B cell (primary cell): ENCODE measurements around the gene KCNG3. TPM values are rescaled to one million over a fixed set of nuclear protein-coding genes. Genes with fewer than 3 reads are reported as not detected.

Experiments used
- ATAC-seq: fragments of 200-7000 bp; cut with Tn5 transposase; one replicate; pipeline ENCODE4 v1.10.0; 2021; ENCODE audit warnings: low read depth, mild to moderate bottlenecking, moderate number of reproducible peaks, moderate library complexity
- CTCF ChIA-PET: fragments of 350-600 bp; sonication (Branson Sonifier 250); formaldehyde crosslinking; loops from one replicate; lab custom pipeline; 2021; ENCODE audit warnings: antibody characterized with exemption, inconsistent platforms; lab: Charles Lee
- POLR2A ChIA-PET: fragments of 350-600 bp; sonication (Branson Sonifier 250); formaldehyde crosslinking; loops from one replicate; lab custom pipeline; 2021; ENCODE audit warnings: antibody characterized with exemption; lab: Charles Lee
- DNase-seq: peaks from one replicate; pipeline ENCODE4 v3.0.0; 2013
- H2AFZ ChIP-seq: 2 replicates; pipeline ENCODE4 v1.6.1; 2012; ENCODE audit warnings: mild to moderate bottlenecking, low read depth, low read length; ENCODE audit not compliant: insufficient read depth, poor library complexity, severe bottlenecking
- H3K27ac ChIP-seq, 2 donors: 1 replicate in 1 of 2; 2 replicates in 1 of 2; pipeline ENCODE4 v1.5.1; 2012 to 2013; ENCODE audit warnings: low read length in 2 of 2, mild to moderate bottlenecking in 2 of 2, moderate library complexity in 1 of 2
- H3K27me3 ChIP-seq, 4 experiments: fragments of 200-600 bp in 1 of 4; sonication (generic) in 1 of 4; replicated peaks in 1 of 4; 1 replicate in 2 of 4; 2 replicates in 2 of 4; pipeline versions ENCODE4 v1.6.1 to v1.7.0; 2013 to 2016; ENCODE audit warnings: low read length in 3 of 4, mild to moderate bottlenecking in 2 of 4, mixed read lengths in 1 of 4, moderate library complexity in 1 of 4; ENCODE audit not compliant: insufficient read depth in 4 of 4, control insufficient read depth in 3 of 4; ENCODE audit errors: control extremely low read depth in 1 of 4
- H3K36me3 ChIP-seq, 2 experiments: replicated peaks in 1 of 2; 1 replicate in 1 of 2; 2 replicates in 1 of 2; pipeline versions ENCODE4 v1.6.1 to v1.7.1; 2013; ENCODE audit warnings: low read length in 1 of 2; ENCODE audit not compliant: insufficient read depth in 2 of 2, control insufficient read depth in 1 of 2; ENCODE audit errors: control extremely low read depth in 1 of 2, extremely low read depth in 1 of 2
- H3K4me1 ChIP-seq, 2 donors: fragments of 200-600 bp in 1 of 2; sonication (generic) in 1 of 2; 1 replicate in 1 of 2; 2 replicates in 1 of 2; pipeline versions ENCODE4 v1.5.1 to v1.6.1; 2013 to 2017; ENCODE audit warnings: low read length in 2 of 2; ENCODE audit not compliant: control insufficient read depth in 2 of 2, insufficient read depth in 2 of 2
- H3K4me2 ChIP-seq: replicated peaks from 2 replicates; pipeline ENCODE3; 2012; ENCODE audit warnings: mild to moderate bottlenecking, low read depth, low read length; ENCODE audit not compliant: poor library complexity, severe bottlenecking
- H3K4me3 ChIP-seq, 5 experiments: fragments of 200-600 bp in 1 of 5; sonication (generic) in 1 of 5; 1 replicate in 3 of 5; 2 replicates in 2 of 5; pipeline versions ENCODE4 v1.5.1 to v1.7.0; 2011 to 2016; ENCODE audit warnings: low read length in 4 of 5, mild to moderate bottlenecking in 4 of 5, low read depth in 2 of 5, control low read depth in 1 of 5, moderate library complexity in 1 of 5; ENCODE audit not compliant: insufficient read depth in 1 of 5; ENCODE audit errors: control extremely low read depth in 1 of 5, extremely low read depth in 1 of 5
- H3K79me2 ChIP-seq: fragments of 200-600 bp; sonication (generic); one replicate; pipeline ENCODE4 v1.6.0; 2016; ENCODE audit warnings: low read length; ENCODE audit not compliant: control insufficient read depth, insufficient read depth
- H3K9ac ChIP-seq: fragments of 200-600 bp; sonication (generic); 2 replicates; pipeline ENCODE4 v1.6.1; 2017; ENCODE audit warnings: mild to moderate bottlenecking, low read length, moderate library complexity
- H3K9me3 ChIP-seq, 3 donors: one replicate each; pipeline versions ENCODE4 v1.6.1 to v1.7.1; 2013; ENCODE audit warnings: low read length in 2 of 3; ENCODE audit not compliant: control insufficient read depth in 2 of 3, insufficient read depth in 1 of 3; ENCODE audit errors: control extremely low read depth in 1 of 3
- H4K20me1 ChIP-seq: 2 replicates; pipeline ENCODE4 v1.6.0; 2012; ENCODE audit warnings: mild to moderate bottlenecking, low read length; ENCODE audit not compliant: insufficient read depth, control insufficient read depth, poor library complexity, severe bottlenecking
- H3K27ac Mint-ChIP-seq: one replicate; pipeline ENCODE4 v1.8.0; 2021; ENCODE audit warnings: mixed read lengths
- H3K27me3 Mint-ChIP-seq: one replicate; pipeline ENCODE4 v1.8.0; 2021; ENCODE audit warnings: mixed read lengths
- H3K4me1 Mint-ChIP-seq: one replicate; pipeline ENCODE4 v1.8.0; 2021; ENCODE audit warnings: mixed read lengths
- H3K4me3 Mint-ChIP-seq: one replicate; pipeline ENCODE4 v1.8.0; 2021; ENCODE audit warnings: mixed read lengths
- H3K9me3 Mint-ChIP-seq: one replicate; pipeline ENCODE4 v1.8.0; 2022; ENCODE audit warnings: mixed read lengths; ENCODE audit not compliant: insufficient read depth
- CTCF ChIP-seq: fragments of 200-600 bp; IDR thresholded peaks from one replicate; pipeline ENCODE4 v1.8.0; 2022; ENCODE audit warnings: antibody characterized with exemption, mild to moderate bottlenecking
- EZH2 ChIP-seq: IDR thresholded peaks from 2 replicates; pipeline ENCODE4 v1.6.1; 2012; ENCODE audit warnings: borderline replicate concordance, low read depth, mild to moderate bottlenecking, moderate library complexity, low read length; ENCODE audit not compliant: insufficient read depth, poor library complexity, severe bottlenecking
- WGBS: methylation state at CpG from one replicate; pipeline ENCODE4 v1.1.5; 2013; ENCODE audit warnings: missing lambda C conversion rate; ENCODE audit not compliant: insufficient coverage; 5-methylcytosine and 5-hydroxymethylcytosine counted together
- intact Hi-C: fragments of 100-400 bp; cut with micrococcal nuclease; formaldehyde crosslinking; loops from one replicate; pipeline ENCODE4 v1.10.0; 2022
- polyA plus RNA-seq: library from polyadenylated mRNA; depleted of rRNA; stranded (reverse); fragments of >200 nt; gene quantifications from 2 replicates; pipeline ENCODE4 v1.2.3, GENCODE V29; 2012
- total RNA-seq, 2 donors: library from RNA; stranded (reverse); fragments of 120-200 nt in 1 of 2; gene quantifications; 1 replicate in 1 of 2; 2 replicates in 1 of 2; pipeline versions ENCODE4 v1.2.3 to v1.2.4, GENCODE V29; 2013 to 2022

Gene KCNG3
- total and polyA plus RNA-seq, 2 donors (not counting 1 experiment from before 2014, with no cell fraction given), result not detected

GRCh38 chr2:42498497-42498896 lies 4.7 kb upstream of the KCNG3 start:
- WGBS, result no CpG with 5 or more reads among the region's 3 CpGs
- intact Hi-C loops, result no loop called here
- ChIA-PET CTCF (interaction anchor here (0.5 to 9.8 kb wide), 5 partner anchors 12 to 332 kb away, joined by 3 to 89 read pairs (median 4); no protein-coding TSS in a partner anchor), POLR2A (no interaction called here)
- no peak overlapping the region for H3K27ac ChIP-seq
- no peaks in the 10 kb centered on the region for H4K20me1 ChIP-seq
- no peak overlapping the region for H3K9ac ChIP-seq
- H3K4me1 Mint-ChIP-seq, result peaks cover 7% of the 10 kb centered on the region
- no peak for ATAC-seq
- peaks cover 14% of the 10 kb centered on the region for H3K27me3 Mint-ChIP-seq
- H3K27ac Mint-ChIP-seq, result no peak overlapping the region
- peaks cover 2 to 10% of the 10 kb centered on the region in 2 donors for H3K4me1 ChIP-seq
- no peak overlapping the region for H3K4me3 Mint-ChIP-seq
- H2AFZ ChIP-seq, result no peak overlapping the region
- H3K9me3 ChIP-seq, result peaks cover 0 to 5% (median 0%) of the 10 kb centered on the region in 3 donors
- no peak overlapping the region for H3K4me3 ChIP-seq
- no peaks in the 10 kb centered on the region for H3K9me3 Mint-ChIP-seq
- no peak overlapping the region for H3K4me2 ChIP-seq
- no peaks in the 10 kb centered on the region for H3K79me2 ChIP-seq
- DNase-seq, result no peak
- peaks cover 0 to 14% (median 7%) of the 10 kb centered on the region in 4 experiments for H3K27me3 ChIP-seq
- H3K36me3 ChIP-seq, result no peaks in the 10 kb centered on the region
- TF ChIP-seq CTCF, result no peak
- no peak for TF ChIP-seq EZH2

- intact Hi-C loops, result loop anchor here (1.0 to 2.0 kb wide), 3 partner anchors 135 to 297 kb away; partner anchors contain the start of genes COX7A2L and HAAO
- no peak overlapping the region for H3K9ac ChIP-seq
- peaks cover 11 to 14% of the 10 kb centered on the region in 2 donors for H3K4me1 ChIP-seq
- H4K20me1 ChIP-seq, result no peaks in the 10 kb centered on the region
- peaks cover 0 to 28% (median 24%) of the 10 kb centered on the region in 4 experiments for H3K27me3 ChIP-seq
- Mint-ChIP-seq H3K4me1 (peaks cover 10% of the 10 kb centered on the region), H3K4me3 (no peak overlapping the region), H3K27ac (no peak overlapping the region), H3K27me3 (peaks cover 20% of the 10 kb centered on the region), H3K9me3 (no peaks in the 10 kb centered on the region)
- H3K4me2 ChIP-seq, result no peak overlapping the region
- no peaks in the 10 kb centered on the region for H3K79me2 ChIP-seq
- H3K4me3 ChIP-seq, result no peak overlapping the region
- TF ChIP-seq CTCF, result no peak
- DNase-seq (no peak), ATAC-seq (no peak)
- H3K9me3 ChIP-seq, result peaks cover 0 to 15% (median 0%) of the 10 kb centered on the region in 3 donors
- ChIA-PET POLR2A (no interaction called here), CTCF (interaction anchor here (0.6 to 9.8 kb wide), 4 partner anchors 52 to 257 kb away, joined by 3 to 89 read pairs (median 4); no protein-coding TSS in a partner anchor)
- no peak overlapping the region for H3K27ac ChIP-seq
- H2AFZ ChIP-seq, result no peak overlapping the region
- H3K36me3 ChIP-seq, result no peaks in the 10 kb centered on the region
- whole genome bisulfite sequencing, result 72% methylated on average over 5 of the region's 6 CpGs
Observed at GRCh38 chr2:42495611-42496010, 1.8 kb upstream of the KCNG3 start.
